Activated CD4-positive, CD25-positive, alpha-beta regulatory T cell (primary cell): Measurements from ENCODE around the gene MAGED1.
"Not testable (repeated sequence)": the region's sequence is repeated elsewhere in the genome, so short reads cannot be mapped to it uniquely, and the experiment has no call there.

Experiments
- DNase-seq, 4 experiments: peaks; one replicate each; lab custom pipeline; 2025; lab: John Stamatoyannopoulos, UW

MAGED1 gene

DNA sequence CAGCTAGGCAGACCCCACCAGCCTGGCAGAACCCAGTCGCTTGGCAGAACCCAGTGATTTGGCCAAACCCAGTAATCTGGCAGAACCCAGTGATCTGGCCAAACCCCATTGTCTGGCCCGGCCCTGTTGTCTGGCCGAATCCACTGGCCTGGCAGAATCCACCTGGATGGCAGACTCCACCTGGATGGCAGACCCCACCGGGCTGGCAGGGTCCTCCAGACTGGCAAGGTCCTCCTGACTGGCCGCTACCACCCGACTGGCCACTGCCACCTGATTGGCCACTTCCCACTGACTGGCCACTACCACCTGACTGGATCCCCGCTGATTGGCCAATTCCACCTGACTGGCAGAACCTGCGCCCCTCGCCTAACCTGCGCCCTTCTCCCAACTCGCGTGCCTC lies 3.2 kb downstream of the MAGED1 start:
- DNase-seq = no peak

DNA sequence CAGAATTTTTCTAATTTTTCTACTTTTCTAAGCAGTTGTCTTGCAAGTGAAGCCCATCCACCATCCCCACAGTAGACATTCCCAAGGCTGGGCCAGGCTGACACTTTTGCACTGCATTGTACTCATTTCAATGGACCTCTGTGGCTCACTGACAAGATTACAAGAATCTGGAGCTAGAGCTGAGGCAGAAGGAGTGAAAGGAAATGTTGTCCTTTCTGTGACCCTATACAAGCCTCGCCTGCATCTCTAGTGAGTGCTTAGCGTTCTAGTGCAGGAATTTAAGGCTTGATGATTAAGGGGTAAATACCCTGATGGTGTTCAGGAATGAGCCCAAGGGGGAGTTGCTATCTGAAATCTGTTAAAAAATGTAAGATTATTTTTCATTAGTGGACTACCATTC lies 6.3 kb downstream of the MAGED1 start:
- no peak for DNase-seq

DNA sequence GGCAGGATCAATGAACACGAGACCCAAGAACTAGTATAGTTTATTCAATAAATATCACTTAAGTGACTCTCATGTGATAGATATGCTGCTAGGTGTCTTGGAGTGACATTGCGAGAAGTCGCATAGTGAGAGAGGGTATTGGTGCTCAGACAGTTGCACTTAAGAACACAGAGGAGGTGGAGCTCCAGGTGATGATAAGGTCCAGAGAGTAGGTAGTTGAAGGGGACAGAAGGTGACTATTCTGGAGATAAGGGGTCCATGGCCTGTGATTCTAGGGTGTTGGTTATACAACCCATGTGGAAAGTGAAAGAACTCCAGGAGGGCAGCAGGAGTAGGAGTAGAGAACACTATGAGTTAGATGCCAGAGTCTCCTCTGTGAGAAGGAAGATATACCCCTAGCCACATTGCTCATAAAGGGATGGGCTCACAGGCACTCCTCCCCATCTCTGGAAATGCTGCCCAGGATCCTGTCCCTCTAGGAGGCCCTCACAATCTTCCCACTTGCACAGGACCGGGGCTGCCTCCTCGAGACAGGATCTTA lies 9.2 kb downstream of the MAGED1 start:
- DNase-seq = no peak

DNA sequence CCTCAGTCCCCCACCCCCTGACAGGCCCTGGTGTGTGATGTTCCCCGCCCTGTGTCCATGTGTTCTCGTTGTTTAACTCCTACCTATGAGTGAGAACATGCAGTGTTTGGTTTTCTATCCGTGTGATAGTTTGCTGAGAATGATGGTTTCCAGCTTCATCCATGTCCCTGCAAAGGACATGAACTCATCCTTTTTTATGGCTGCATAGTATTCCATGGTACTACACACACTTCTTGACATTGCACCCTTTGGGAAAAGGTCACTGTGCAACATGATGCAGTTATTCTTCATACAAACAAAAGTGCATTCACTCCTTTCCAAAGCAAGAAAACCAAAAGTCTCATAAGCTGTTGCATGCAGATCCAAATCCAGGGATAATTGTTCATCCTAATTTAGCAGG lies 11.7 kb downstream of the MAGED1 start:
- DNase-seq = not testable (repeated sequence)

DNA sequence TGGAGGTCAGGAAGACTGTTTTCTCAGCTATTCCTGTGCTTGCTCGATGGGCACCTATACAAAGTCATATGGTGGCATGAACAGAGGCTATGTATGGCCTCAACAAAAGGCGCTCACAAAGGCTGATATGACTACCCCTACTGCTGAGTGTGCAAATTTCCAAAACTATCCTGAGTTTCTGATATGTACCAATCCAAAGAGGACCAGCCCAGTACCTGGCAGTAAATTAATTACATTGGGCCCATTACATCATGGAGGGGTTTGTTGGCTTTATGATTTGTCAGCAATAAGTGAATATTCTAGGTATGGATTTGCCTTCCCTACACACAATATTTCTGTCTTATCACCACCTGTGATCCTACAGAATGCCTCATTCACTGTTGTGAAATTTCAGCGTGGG lies 12.3 kb downstream of the MAGED1 start:
- DNase-seq = no peak

DNA sequence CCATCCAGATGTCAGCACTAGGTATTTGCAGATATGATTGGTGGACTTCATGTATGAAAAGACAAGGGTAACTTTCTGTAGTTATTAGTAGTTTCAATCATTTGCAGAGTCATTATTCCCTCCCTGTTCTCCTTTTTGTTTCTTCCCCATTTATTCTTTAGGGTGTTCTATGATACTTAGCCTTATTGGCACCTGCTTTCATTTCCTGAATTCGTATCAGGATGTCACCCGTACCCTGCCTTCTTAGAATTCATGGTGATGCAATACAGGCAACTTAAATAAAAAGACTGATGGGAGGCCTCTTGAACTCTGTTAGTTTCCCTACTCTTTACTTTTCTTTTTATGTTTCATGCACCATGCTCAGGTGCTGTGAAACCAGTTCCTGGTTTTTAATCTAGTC lies 24.2 kb downstream of the MAGED1 start:
- DNase-seq = no peak

DNA sequence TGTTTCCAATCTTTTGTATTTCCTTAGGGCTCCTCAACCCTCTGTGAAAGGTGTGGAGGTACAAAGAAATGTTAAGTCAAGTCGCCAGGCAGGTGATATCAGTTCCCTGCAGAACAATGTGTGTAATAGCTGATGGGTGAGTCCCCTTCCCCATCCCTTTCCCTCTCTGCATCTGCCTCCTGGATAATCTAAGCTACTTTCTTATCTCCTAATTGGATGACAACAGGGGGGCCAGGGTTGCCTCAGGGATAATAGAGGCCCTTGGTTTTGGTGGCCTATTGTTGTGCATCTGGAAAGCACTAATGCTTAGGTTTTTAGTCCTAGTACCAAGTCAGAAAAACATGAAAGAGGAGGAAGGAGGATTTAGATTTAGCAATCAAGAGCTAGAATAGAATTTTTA lies 29.1 kb downstream of the MAGED1 start:
- no peak for DNase-seq

DNA sequence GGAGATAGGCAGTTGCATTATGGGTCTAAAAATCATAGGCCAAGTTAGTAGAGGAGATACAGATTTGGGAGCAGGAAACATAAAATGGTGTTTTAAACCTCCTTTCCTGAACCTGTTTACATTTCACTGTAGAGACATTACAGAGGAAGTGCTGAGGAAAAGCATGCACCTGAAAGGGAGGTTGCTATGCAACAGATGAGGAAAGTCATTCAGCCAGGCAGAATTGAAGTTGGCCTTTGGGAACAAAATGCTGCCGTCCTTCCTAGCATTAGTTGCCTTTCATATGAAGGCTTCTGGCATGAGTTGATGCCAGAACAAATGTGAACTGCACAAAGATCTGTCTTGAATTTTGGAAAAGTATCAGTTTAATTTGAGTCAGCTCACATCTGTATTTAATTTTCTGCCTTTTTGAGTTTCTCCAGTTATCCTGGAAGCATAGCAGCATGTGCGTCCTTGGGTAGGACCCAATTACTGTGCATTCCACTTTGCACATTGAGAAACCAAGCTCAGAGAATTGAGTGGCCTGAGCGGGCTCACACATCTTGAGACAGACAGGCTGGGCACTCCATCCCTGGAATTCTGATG lies 38.2 kb downstream of the MAGED1 start:
- DNase-seq = no peak
